H1 (cell line): ENCODE data around the gene SYNGR3. TPM values are rescaled to one million over a fixed set of nuclear protein-coding genes. Genes with fewer than 3 reads are reported as not detected.

ENCODE experiments used
- GTF2F1 ChIP-seq: IDR thresholded peaks from 2 replicates; pipeline ENCODE4 v1.6.1; 2012; ENCODE audit warnings: low read depth, low read length, improper control_type of control experiment, borderline replicate concordance
- polyA plus RNA-seq, 7 experiments: library from polyadenylated mRNA; depleted of rRNA in 3 of 7; stranded (reverse) in 5 of 7; unstranded in 2 of 7; fragments of >200 nt in 5 of 7; fragments of 200-250 nt in 2 of 7; gene quantifications; 1 replicate in 5 of 7; 2 replicates in 1 of 7; 4 replicates in 1 of 7; pipeline versions ENCODE4 v1.2.1 to v1.2.3, GENCODE V29; 2011 to 2013; ENCODE audit warnings: missing spikeins in 2 of 7, mixed read lengths in 2 of 7
- total RNA-seq: library from RNA; stranded (reverse); fragmentation: NEBNext Ultra II Directional; extraction: Animal tissue kit (Norgen Biotek cat#: 25700); gene quantifications from 2 replicates; pipeline ENCODE4 v1.2.1, GENCODE V29; 2021
- TF ChIP-seq, protein P1 (sequence below), 3 experiments: IDR thresholded peaks; 1 replicate in 2 of 3; 2 replicates in 1 of 3; pipeline versions ENCODE4 v1.5.1 to v1.6.1; 2011; ENCODE audit warnings: low read length in 3 of 3, mild to moderate bottlenecking in 3 of 3, inconsistent platforms in 2 of 3, low read depth in 1 of 3, moderate library complexity in 1 of 3; ENCODE audit not compliant: insufficient read depth in 1 of 3; ENCODE audit errors: control extremely low read depth in 1 of 3
- TF ChIP-seq, protein P2 (sequence below): IDR thresholded peaks from 2 replicates; pipeline ENCODE4 v1.6.1; 2012; ENCODE audit warnings: inconsistent platforms

The SYNGR3 gene
- total and polyA plus RNA-seq, 2 of the 8 experiments (the other 6 are each of a cell fraction or from before 2014, with no cell fraction given) = 36.2 to 49.9 TPM

DNA sequence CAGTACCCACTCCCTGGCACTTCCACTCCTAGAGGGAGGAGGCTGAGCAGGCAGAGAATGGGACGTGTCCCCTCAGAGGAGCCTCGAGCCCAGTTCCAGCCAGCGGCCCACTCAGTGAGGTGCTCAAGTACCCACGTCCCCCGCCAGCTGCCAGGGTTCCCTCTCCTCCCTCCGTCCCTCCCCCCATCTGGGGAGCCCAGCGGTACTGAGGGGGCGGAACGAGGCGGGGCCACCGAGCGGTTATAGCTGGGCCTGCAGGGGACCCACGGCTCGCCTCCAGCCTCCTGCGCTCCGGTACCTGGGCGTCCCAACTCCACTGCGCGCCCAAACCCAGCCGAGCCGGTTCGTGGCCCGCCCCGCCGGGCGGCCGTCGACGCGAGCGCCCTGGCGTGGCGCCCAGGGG, 29.7 kb downstream of the SYNGR3 start, which contains the start of gene NPW (continued):
- TF ChIP-seq, protein P1, sequence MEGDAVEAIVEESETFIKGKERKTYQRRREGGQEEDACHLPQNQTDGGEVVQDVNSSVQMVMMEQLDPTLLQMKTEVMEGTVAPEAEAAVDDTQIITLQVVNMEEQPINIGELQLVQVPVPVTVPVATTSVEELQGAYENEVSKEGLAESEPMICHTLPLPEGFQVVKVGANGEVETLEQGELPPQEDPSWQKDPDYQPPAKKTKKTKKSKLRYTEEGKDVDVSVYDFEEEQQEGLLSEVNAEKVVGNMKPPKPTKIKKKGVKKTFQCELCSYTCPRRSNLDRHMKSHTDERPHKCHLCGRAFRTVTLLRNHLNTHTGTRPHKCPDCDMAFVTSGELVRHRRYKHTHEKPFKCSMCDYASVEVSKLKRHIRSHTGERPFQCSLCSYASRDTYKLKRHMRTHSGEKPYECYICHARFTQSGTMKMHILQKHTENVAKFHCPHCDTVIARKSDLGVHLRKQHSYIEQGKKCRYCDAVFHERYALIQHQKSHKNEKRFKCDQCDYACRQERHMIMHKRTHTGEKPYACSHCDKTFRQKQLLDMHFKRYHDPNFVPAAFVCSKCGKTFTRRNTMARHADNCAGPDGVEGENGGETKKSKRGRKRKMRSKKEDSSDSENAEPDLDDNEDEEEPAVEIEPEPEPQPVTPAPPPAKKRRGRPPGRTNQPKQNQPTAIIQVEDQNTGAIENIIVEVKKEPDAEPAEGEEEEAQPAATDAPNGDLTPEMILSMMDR (IDR thresholded peaks at IDR 0.05; ENCODE audit: control extremely low read depth in 1 of 3, insufficient read depth in 1 of 3, low read depth in 1 of 3, low read length in 3 of 3) = no peak
- TF ChIP-seq GTF2F1 = no peak
- TF ChIP-seq, protein P2, sequence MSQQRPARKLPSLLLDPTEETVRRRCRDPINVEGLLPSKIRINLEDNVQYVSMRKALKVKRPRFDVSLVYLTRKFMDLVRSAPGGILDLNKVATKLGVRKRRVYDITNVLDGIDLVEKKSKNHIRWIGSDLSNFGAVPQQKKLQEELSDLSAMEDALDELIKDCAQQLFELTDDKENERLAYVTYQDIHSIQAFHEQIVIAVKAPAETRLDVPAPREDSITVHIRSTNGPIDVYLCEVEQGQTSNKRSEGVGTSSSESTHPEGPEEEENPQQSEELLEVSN = no peak
